ENCODE measurements around the gene CHST9.
"Not testable (repeated sequence)": the region's sequence is repeated elsewhere in the genome, so short reads cannot be mapped to it uniquely, and the experiment has no call there.

- peak; percentile 16 for TF ChIP-seq CTCF (IDR thresholded peaks at IDR 0.05; ENCODE audit: low read depth, low read length)
- not testable (repeated sequence) for TF ChIP-seq EZH2phosphoT487 (IDR thresholded peaks at IDR 0.05; ENCODE audit: low read depth)
Observed at GRCh38 chr18:27163197-27163716, 21.9 kb downstream of the CHST9 start.

All from OCI-LY3 (cell line).